ENCODE results near the gene CD300LD.
"Not testable (repeated sequence)": the region's sequence is repeated elsewhere in the genome, so short reads cannot be mapped to it uniquely, and the experiment has no call there.

CD300LD gene

GRCh38 chr17:74592087-74592990 lies at the start of gene CD300LD:
Gene CD300LD, minus strand, starts transcription at chr17:74592283. Its CDS starts 81 bp downstream, at chr17:74592202.
- DNase-seq, result no peak

DNA sequence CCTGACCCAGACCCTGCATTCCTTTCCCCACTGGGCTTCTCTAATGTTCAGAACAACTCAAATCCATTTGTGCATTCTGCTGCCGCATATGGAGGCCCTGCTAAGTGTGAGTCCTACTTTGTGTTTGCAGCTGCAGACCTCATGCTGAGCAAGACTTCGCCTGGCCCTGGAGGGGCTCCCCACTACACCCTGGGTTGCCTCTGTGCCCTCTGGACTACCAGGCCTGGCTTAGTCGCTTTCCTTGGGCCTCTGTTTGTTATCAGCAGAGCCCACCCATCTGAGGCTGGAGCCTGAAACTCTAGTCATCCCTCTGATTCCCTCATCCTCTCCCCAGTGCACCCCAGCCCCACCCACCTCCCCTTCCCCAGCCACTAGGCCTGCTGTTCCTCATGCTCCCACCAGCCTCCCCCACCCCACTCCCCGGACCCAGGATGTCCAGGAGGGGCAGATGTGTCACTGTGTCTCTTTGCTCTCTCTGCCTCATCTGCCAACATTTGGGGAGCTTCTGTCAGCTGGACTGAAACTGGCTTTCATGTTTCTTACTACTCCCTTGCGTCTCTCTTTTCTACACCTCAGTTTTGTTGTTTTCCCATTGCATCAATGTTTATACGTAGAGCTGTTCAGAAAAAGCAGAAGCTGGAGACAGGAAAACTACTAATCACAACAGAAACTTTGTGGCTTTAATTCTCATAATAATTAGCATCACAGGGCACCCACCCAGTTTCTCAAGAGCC lies 49.3 kb upstream of the CD300LD start:
- no peak for DNase-seq

- no peak for DNase-seq
These were observed 47.6 kb upstream of the CD300LD start for GRCh38 chr17:74639704-74640151.

GRCh38 chr17:74637926-74638325 lies 45.8 kb upstream of the CD300LD start:
- DNase-seq, result no peak

- DNase-seq, result no peak
These were observed 45.2 kb upstream of the CD300LD start for GRCh38 chr17:74637265-74637664.

DNA sequence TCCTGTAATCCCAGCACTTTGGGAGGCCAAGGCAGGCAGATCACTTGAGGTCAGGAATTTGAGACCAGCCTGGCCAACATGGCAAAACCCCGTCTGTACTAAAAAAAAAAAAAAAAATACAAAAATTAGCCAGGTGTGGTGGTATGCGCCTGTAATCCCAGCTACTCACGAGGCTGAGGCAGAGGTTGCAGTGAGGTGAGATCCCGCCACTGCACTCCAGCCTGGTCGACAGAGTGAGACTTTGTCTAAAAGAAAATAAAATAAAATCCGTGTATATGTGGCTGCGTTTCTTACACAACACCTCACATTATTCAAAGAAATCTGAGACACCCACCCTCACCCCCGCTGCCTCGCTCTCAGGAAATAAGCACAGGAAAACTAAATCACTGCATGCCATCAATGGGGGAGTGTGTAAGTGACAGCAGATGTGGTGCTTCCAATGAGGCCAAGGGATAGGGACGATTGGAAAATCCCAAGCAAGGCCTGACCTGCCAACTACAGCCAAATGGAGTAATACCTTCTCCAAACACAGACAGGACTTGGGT lies 44.5 kb upstream of the CD300LD start:
- DNase-seq, result not testable (repeated sequence)

DNA sequence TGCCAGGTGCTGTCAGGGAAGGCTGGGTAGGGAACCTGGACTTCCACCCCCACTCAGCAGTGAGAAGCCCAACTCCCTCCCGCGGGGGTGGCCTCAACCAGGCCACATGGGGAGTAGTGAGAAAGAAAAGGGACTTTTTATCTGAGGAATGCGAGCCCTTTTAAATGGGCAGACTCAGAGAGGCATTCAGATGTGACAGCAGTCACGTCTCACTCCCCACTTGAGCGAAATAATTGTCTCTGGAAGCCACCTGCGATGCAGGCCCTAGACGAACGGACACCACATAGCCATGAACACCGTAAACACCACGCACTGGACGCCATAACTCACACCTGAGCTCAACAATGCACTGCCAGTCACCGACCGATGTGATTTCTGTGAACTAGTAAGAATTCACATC lies 43.3 kb upstream of the CD300LD start:
- DNase-seq, result no peak

GRCh38 chr17:74633326-74633725 lies 41.2 kb upstream of the CD300LD start:
- DNase-seq, result no peak

- no peak for DNase-seq
These were observed 40.5 kb upstream of the CD300LD start for GRCh38 chr17:74632617-74633016.

- no peak for DNase-seq
These were observed 39.7 kb upstream of the CD300LD start for GRCh38 chr17:74631468-74632450.

- DNase-seq, result not testable (repeated sequence)
These were observed 38.2 kb upstream of the CD300LD start for GRCh38 chr17:74630251-74630650.

GRCh38 chr17:74625661-74626060 lies 33.6 kb upstream of the CD300LD start:
- peak; percentile 18 for DNase-seq

GRCh38 chr17:74624131-74624530 lies 32.0 kb upstream of the CD300LD start:
- DNase-seq, result no peak

DNA sequence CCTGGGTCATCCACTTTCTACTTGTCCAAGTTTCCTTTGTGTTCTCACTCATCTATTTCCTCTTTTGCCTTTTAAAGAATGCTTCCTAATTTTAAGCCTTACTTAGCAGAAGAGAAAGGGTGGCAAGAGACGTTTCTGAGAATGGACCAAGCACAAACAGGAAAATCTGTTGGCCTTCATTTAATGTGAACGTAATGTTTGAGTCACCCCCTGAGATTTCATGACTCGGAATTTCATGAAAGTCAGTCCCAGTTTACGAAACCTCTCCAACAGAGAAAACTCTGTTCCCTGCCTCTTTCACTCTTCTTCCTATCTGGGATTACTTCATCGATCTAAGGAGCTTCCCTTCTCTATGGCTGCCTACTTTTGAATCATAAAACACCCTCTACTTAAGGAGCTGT lies 31.6 kb upstream of the CD300LD start, which contains the start of gene CD300E:
TSS of gene CD300E (minus strand) at position 46 of the 401 bp plus-strand sequence. CDS start 117 bp downstream, outside the sequence.
- no peak for DNase-seq

DNA sequence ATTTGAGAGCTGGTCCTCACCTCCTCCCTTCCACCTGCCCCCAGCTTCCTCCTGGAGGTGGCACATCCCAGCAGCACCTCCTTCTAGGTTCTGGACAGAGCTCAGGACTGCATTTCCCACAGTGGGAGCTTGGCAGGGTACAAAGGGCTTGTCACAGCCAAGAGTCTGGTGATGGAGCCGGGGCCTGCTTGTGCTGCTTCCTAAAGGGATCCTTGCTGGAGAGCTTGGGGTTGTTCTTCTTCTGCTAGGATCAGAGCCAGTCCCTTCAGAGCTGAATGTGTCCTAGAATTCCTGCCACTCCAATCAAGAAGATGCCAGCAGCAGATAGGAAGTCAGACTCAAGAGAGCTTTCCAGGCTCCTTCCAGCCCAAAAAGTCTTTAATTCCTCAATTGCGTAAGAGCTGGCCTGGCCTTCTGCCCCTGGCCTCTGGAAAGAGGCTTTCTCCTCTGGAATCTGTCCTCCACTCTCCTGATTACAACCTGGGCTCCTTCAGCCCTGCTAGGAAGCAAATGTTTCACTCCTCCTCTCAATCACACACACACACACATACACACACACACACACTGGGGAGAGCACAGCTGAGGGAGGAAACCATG lies 27.1 kb upstream of the CD300LD start:
- DNase-seq, result no peak

GRCh38 chr17:74618451-74618850 lies 26.4 kb upstream of the CD300LD start:
- no peak for DNase-seq

DNA sequence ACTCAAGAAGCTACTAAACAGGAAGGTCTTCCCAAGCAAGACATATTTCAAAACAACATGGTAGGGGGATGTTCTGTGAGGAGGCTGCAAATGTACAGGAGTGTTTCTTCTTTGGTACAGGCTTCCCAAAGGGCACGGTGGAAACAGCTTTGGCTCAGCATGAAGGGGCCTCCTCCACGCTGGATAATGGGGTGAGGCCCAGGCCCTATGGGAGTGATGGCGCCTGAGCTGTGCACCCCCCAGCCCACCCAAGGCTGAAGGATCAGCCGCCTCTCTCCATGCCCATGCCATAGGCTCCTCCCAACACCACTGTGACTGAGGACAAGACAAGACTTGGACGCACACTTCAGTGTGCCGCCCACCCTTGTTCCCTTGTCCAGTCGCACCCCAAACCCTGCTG lies 24.6 kb upstream of the CD300LD start:
- DNase-seq, result no peak

DNA sequence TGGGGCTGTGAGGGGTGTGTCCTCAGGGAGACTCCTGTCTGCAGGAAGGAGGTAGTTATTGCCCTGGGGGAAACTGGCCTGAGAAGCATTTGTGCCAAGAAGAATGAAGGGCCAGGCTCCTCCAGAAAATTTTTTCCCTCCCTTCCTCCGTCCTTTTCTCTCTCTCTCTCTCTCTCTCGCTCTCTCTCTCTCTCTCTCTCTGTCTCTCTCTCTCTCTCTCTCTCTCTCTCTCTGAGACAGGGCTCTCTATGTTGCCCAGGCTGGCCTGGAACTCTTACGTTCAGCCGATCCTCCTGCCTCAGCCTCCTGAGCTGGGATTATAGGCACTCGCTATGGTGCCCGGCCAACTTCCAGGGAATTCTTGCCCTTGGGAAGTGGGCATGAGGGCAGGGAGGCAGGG lies 20.0 kb upstream of the CD300LD start:
- DNase-seq, result no peak

DNA sequence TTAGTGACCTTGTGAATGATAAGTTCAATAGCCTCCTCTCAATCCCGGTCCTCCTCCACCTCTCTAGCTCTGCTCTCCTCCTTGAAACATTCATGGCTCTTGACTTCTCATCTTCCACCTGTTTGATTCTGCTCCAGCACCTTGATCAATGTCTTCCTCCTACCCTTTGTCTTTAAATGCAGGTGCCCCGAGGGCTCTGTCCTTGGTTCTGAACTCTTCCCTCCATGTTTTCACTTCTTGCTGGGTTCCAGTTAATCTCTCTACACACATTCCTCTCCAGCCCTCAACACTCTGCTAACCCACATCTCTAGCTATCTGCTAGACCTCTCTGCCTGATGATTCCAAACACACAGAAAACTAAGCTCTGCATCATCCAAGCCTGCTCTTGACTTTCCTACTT lies 18.0 kb upstream of the CD300LD start:
- no peak for DNase-seq

GRCh38 chr17:74608511-74608910 lies 16.4 kb upstream of the CD300LD start:
- DNase-seq, result no peak

GRCh38 chr17:74607221-74607620 lies 15.1 kb upstream of the CD300LD start:
- no peak for DNase-seq

DNA sequence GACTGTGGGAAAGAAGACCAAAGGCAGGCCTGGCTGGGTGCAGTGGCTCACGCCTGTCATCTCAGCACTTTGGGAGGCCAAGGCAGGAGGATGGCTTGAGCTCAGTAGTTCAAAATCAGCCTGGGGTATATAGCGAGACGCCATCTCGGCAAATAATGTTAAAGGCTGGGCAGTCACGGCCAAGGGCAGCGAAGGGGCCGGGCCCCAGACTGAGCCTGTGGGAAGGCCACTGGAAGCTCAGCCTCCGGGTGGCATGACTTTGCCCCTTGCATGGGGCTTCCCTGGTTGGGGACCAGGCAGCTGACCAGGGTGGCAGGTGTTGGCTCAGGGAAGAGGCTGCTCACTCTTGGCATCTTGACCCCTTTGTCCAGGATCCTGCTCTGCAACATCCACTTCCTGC lies 14.0 kb upstream of the CD300LD start:
- no peak for DNase-seq

Data from NCI-H82 (cell line).